Panc1 (cell line): ENCODE measurements around the gene MLLT10.
"Not testable (repeated sequence)": the region's sequence is repeated elsewhere in the genome, so short reads cannot be mapped to it uniquely, and the experiment has no call there.

ENCODE experiments used
- POLR2AphosphoS5 ChIP-seq: IDR thresholded peaks from 2 replicates; pipeline ENCODE4 v1.6.1; 2012; ENCODE audit warnings: mild to moderate bottlenecking, low read depth, low read length, moderate library complexity
- SIN3A ChIP-seq: IDR thresholded peaks from 2 replicates; pipeline ENCODE4 v1.6.1; 2012; ENCODE audit warnings: low read depth, mild to moderate bottlenecking, low read length, moderate library complexity, borderline replicate concordance; ENCODE audit not compliant: insufficient read depth
- TCF7L2 ChIP-seq: IDR thresholded peaks from 2 replicates; pipeline ENCODE4 v1.6.1; 2011; ENCODE audit warnings: mild to moderate bottlenecking, low read depth, low read length, inconsistent platforms
- TF ChIP-seq, protein P1 (sequence below): fragments of 450-650 bp; IDR thresholded peaks from 2 replicates; pipeline ENCODE4 v1.5.1; 2017; ENCODE audit warnings: mild to moderate bottlenecking
- TF ChIP-seq, protein P2 (sequence below), 2 experiments: IDR thresholded peaks; 2 replicates each; pipeline ENCODE4 v1.6.1; 2011 to 2012; ENCODE audit warnings: low read depth in 2 of 2, control low read depth in 1 of 2, low read length in 1 of 2, mild to moderate bottlenecking in 1 of 2, moderate library complexity in 1 of 2; ENCODE audit not compliant: insufficient read depth in 1 of 2

DNA sequence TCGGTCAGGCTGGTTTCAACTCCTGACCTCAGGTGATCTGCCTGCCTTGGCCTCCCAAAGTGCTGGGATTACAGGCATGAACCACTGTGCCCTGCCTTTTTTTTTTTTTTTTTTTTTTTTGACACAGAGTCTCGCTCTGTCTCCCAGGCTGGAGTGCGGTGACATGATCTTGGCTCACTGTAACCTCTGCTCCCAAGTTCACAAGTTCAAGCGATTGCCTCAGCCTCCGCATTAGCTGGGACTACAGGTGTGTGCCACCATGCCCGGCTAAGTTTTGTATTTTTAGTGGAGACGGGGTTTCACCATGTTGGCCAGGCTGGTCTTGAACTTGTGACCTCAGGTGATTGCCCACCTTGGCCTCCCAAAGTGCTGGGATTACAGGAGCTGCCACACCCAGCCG is 94.6 kb downstream of the MLLT10 start:
- TF ChIP-seq, protein P1, sequence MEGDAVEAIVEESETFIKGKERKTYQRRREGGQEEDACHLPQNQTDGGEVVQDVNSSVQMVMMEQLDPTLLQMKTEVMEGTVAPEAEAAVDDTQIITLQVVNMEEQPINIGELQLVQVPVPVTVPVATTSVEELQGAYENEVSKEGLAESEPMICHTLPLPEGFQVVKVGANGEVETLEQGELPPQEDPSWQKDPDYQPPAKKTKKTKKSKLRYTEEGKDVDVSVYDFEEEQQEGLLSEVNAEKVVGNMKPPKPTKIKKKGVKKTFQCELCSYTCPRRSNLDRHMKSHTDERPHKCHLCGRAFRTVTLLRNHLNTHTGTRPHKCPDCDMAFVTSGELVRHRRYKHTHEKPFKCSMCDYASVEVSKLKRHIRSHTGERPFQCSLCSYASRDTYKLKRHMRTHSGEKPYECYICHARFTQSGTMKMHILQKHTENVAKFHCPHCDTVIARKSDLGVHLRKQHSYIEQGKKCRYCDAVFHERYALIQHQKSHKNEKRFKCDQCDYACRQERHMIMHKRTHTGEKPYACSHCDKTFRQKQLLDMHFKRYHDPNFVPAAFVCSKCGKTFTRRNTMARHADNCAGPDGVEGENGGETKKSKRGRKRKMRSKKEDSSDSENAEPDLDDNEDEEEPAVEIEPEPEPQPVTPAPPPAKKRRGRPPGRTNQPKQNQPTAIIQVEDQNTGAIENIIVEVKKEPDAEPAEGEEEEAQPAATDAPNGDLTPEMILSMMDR = not testable (repeated sequence)
- not testable (repeated sequence) for TF ChIP-seq TCF7L2, SIN3A, POLR2AphosphoS5
- TF ChIP-seq, protein P2, sequence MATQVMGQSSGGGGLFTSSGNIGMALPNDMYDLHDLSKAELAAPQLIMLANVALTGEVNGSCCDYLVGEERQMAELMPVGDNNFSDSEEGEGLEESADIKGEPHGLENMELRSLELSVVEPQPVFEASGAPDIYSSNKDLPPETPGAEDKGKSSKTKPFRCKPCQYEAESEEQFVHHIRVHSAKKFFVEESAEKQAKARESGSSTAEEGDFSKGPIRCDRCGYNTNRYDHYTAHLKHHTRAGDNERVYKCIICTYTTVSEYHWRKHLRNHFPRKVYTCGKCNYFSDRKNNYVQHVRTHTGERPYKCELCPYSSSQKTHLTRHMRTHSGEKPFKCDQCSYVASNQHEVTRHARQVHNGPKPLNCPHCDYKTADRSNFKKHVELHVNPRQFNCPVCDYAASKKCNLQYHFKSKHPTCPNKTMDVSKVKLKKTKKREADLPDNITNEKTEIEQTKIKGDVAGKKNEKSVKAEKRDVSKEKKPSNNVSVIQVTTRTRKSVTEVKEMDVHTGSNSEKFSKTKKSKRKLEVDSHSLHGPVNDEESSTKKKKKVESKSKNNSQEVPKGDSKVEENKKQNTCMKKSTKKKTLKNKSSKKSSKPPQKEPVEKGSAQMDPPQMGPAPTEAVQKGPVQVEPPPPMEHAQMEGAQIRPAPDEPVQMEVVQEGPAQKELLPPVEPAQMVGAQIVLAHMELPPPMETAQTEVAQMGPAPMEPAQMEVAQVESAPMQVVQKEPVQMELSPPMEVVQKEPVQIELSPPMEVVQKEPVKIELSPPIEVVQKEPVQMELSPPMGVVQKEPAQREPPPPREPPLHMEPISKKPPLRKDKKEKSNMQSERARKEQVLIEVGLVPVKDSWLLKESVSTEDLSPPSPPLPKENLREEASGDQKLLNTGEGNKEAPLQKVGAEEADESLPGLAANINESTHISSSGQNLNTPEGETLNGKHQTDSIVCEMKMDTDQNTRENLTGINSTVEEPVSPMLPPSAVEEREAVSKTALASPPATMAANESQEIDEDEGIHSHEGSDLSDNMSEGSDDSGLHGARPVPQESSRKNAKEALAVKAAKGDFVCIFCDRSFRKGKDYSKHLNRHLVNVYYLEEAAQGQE (IDR thresholded peaks at IDR 0.05; ENCODE audit: insufficient read depth in 1 of 2, low read depth in 2 of 2, low read length in 1 of 2) = not testable (repeated sequence)
